Fibroblast of pulmonary artery (primary cell): ENCODE results near the gene CDH23.

Experiments used
- DNase-seq: peaks from one replicate; pipeline ENCODE4 v3.0.0-alpha.2; 2010; ENCODE audit warnings: low read depth
- H3K4me3 ChIP-seq: replicated peaks from 2 replicates; pipeline ENCODE4 v1.5.1; 2011; ENCODE audit warnings: low read depth, mild to moderate bottlenecking, control low read depth, low read length, moderate library complexity
- CTCF ChIP-seq: IDR thresholded peaks from 2 replicates; pipeline ENCODE4 v1.5.1; 2011; ENCODE audit warnings: mild to moderate bottlenecking, control low read depth, low read length, inconsistent platforms; ENCODE audit errors: missing control alignments

CDH23 gene

DNA sequence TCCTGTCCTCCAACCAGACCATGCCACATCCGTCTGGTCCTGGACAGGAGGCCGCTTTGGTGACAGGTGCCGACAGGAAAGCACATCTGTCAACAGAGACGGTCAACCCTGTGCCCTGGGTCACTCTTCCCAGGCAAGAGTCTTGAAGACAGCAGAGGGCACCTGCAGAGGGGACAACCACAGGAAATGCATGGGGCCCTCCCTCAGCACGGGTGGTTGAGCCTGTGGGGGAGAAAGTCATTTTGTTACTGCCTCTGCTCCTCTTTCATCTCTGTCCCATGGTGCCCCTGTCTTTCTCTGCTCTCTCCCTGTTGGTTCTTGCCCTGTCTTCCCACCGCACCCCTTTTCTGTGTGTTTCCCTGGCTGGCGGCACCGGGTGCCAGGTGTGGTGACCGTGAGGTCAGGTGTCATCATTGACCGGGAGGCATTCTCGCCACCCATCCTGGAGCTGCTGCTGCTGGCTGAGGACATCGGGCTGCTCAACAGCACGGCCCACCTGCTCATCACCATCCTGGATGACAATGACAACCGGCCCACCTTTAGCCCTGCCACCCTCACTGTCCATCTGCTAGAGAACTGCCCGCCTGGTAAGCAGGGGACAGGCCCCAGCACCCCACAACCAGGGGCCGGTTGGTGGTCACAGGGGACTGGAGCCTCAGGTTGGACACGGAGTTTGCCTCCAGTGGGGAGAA, 394.2 kb downstream of the CDH23 start:
- TF ChIP-seq CTCF, result no peak
- H3K4me3 ChIP-seq, result no peak overlapping the region
- DNase-seq, result no peak

- TF ChIP-seq CTCF, result no peak
- DNase-seq, result peak; percentile 50
- H3K4me3 ChIP-seq, result no peak overlapping the region
These were observed 398.5 kb downstream of the CDH23 start for GRCh38 chr10:71795248-71795647.

GRCh38 chr10:71796749-71797405, 400.2 kb downstream of the CDH23 start:
- H3K4me3 ChIP-seq, result no peak overlapping the region
- DNase-seq, result no peak
- TF ChIP-seq CTCF, result no peak

GRCh38 chr10:71797533-71798307, 401.0 kb downstream of the CDH23 start:
- no peak for TF ChIP-seq CTCF
- no peak overlapping the region for H3K4me3 ChIP-seq
- DNase-seq, result no peak

DNA sequence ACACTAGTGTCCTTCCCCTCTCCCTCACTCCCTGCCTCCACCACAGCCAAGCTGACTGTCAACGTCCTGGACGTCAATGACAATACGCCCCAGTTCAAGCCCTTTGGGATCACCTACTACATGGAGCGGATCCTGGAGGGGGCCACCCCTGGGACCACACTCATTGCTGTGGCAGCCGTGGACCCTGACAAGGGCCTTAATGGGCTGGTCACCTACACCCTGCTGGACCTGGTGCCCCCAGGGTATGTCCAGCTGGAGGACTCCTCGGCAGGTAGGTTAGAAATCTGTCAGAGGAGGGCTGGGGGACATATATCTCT, 401.5 kb downstream of the CDH23 start:
- no peak for TF ChIP-seq CTCF
- DNase-seq, result no peak
- no peak overlapping the region for H3K4me3 ChIP-seq

GRCh38 chr10:71799112-71799511, 402.4 kb downstream of the CDH23 start:
- no peak for TF ChIP-seq CTCF

More at GRCh38 chr10:71799112-71799511, 402.4 kb downstream of the CDH23 start:
- DNase-seq, result no peak
- H3K4me3 ChIP-seq, result no peak overlapping the region
